Endothelial cell (in vitro differentiated cells): ENCODE data around the gene CHD6. TPM values are rescaled to one million over a fixed set of nuclear protein-coding genes. Genes with fewer than 3 reads are reported as not detected.

Experiments used
- DNase-seq: peaks from one replicate; pipeline ENCODE4 v3.0.0; 2021; ENCODE audit warnings: low spot score
- H3K27ac Mint-ChIP-seq: one replicate; pipeline ENCODE4 v1.8.0; 2021; ENCODE audit warnings: mixed read lengths, inconsistent platforms; ENCODE audit not compliant: unreplicated experiment
- H3K27me3 Mint-ChIP-seq: one replicate; pipeline ENCODE4 v1.8.0; 2021; ENCODE audit warnings: mild to moderate bottlenecking, moderate library complexity, mixed read lengths, inconsistent platforms; ENCODE audit not compliant: unreplicated experiment
- H3K36me3 Mint-ChIP-seq: one replicate; pipeline ENCODE4 v1.8.0; 2021; ENCODE audit warnings: mild to moderate bottlenecking, low read depth, mixed read lengths, inconsistent platforms; ENCODE audit not compliant: unreplicated experiment
- H3K4me1 Mint-ChIP-seq: one replicate; pipeline ENCODE4 v1.8.0; 2021; ENCODE audit warnings: mild to moderate bottlenecking, mixed read lengths, inconsistent platforms; ENCODE audit not compliant: unreplicated experiment
- H3K4me3 Mint-ChIP-seq: one replicate; pipeline ENCODE4 v1.8.0; 2021; ENCODE audit warnings: mild to moderate bottlenecking, mixed read lengths, inconsistent platforms; ENCODE audit not compliant: unreplicated experiment
- H3K9me3 Mint-ChIP-seq: one replicate; pipeline ENCODE4 v1.8.0; 2021; ENCODE audit warnings: mixed read lengths, inconsistent platforms; ENCODE audit not compliant: unreplicated experiment
- total RNA-seq: library from RNA; stranded (reverse); fragmentation: NEBNext Ultra II Directional; extraction: Animal tissue kit (Norgen Biotek cat#: 25700); gene quantifications from one replicate; pipeline ENCODE4 v1.2.1, GENCODE V29; 2021; ENCODE audit not compliant: unreplicated experiment
- TF ChIP-seq, protein P1 (sequence below): fragments of 200-600 bp; sonication (generic); IDR thresholded peaks from one replicate; pipeline ENCODE4 v1.5.0; 2021; ENCODE audit warnings: antibody characterized with exemption; ENCODE audit not compliant: unreplicated experiment

The CHD6 gene
- total RNA-seq, 1 donor from 2014 or later = 71.8 TPM

DNA sequence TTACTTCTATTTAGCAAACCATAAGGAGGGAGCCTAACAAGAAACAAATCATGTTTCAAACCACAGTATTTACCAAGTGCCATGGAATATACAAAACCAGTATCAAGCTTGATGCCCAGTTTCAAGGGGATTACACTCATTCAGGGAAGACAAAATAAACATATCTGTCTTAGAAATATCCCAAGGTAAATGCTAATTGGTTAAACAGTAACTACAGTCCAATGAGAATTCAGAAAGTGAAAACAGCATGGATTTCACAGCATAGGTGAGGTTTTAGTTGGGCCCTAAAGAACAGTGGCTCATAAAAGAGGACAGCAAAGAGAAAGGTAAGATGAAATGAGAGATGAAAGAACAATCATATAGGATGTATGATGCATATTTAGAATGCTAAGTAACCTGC, 110.3 kb downstream of the CHD6 start:
- Mint-ChIP-seq H3K36me3 (peaks cover 16% of the 10 kb centered on the region), H3K27me3 (peaks cover 7% of the 10 kb centered on the region), H3K4me3 (peak overlapping the region; percentile 57), H3K9me3 (no peaks in the 10 kb centered on the region), H3K27ac (peak overlapping the region; percentile 95), H3K4me1 (peaks cover 57% of the 10 kb centered on the region)
- DNase-seq = no peak
- TF ChIP-seq, protein P1, sequence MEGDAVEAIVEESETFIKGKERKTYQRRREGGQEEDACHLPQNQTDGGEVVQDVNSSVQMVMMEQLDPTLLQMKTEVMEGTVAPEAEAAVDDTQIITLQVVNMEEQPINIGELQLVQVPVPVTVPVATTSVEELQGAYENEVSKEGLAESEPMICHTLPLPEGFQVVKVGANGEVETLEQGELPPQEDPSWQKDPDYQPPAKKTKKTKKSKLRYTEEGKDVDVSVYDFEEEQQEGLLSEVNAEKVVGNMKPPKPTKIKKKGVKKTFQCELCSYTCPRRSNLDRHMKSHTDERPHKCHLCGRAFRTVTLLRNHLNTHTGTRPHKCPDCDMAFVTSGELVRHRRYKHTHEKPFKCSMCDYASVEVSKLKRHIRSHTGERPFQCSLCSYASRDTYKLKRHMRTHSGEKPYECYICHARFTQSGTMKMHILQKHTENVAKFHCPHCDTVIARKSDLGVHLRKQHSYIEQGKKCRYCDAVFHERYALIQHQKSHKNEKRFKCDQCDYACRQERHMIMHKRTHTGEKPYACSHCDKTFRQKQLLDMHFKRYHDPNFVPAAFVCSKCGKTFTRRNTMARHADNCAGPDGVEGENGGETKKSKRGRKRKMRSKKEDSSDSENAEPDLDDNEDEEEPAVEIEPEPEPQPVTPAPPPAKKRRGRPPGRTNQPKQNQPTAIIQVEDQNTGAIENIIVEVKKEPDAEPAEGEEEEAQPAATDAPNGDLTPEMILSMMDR = no peak

DNA sequence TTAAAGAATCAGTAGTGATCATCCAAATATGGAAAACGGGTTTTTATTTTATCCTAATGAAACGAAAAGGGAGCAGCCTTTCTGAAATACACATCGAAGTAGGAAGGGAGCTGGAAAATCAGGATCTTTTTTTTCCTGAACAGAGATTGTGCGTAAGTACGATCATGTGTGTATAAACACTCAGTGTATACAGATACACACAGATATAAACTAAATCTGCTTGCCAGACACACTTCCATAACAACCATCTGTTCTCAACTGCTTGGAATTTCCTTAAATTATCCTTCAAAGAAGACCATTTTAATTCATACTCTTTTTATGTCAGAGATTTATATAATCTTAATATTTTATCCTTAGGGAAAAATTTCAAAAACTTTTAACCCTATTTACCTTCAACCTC, 110.7 kb downstream of the CHD6 start:
- TF ChIP-seq, protein P1 = no peak
- H3K36me3 Mint-ChIP-seq = peaks cover 16% of the 10 kb centered on the region

DNA sequence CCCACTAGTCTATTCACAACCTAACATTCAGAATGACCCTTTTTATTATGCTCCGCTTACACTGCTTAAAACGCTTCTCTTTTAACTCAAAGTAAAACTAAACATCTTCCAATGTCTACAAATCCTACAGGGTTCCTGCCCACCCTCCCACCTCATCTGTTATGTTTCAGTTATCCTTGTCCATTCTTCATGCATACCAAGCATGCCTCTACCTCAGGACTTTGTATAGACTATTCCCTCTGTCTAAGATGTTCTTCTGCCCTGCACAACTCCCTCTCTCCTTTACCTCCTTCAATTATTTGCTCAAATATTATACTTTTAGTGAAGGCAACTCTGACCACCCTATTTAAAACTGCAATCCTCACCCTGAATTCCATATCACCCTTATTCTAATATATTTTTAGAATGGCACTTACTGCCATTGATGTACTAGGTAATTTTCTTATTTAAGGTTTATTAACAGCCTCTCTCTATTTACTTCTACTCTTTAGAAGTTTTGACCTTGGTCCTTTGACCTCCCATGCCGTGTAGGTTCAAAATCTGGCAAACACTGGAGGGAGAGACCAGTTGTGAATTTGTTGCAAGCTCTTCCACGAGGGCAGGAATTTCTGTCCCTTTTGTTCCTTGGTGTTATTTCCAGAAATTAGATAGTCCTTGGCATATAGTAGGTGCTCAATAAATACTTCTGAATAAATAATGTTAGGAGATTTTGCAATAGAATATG, 111.8 kb downstream of the CHD6 start:
- Mint-ChIP-seq H3K27me3 (peaks cover 3% of the 10 kb centered on the region), H3K27ac (peak overlapping the region; percentile 34), H3K36me3 (peaks cover 12% of the 10 kb centered on the region), H3K4me1 (peaks cover 44% of the 10 kb centered on the region), H3K4me3 (peak overlapping the region; percentile 7), H3K9me3 (no peaks in the 10 kb centered on the region)
- TF ChIP-seq, protein P1 = no peak
- no peak for DNase-seq

More for the DNA sequence above, 110.7 kb downstream of the CHD6 start:
- Mint-ChIP-seq H3K4me3 (no peak overlapping the region), H3K27ac (peak overlapping the region; percentile 95), H3K9me3 (no peaks in the 10 kb centered on the region), H3K27me3 (peaks cover 7% of the 10 kb centered on the region), H3K4me1 (peaks cover 53% of the 10 kb centered on the region)
- no peak for DNase-seq

DNA sequence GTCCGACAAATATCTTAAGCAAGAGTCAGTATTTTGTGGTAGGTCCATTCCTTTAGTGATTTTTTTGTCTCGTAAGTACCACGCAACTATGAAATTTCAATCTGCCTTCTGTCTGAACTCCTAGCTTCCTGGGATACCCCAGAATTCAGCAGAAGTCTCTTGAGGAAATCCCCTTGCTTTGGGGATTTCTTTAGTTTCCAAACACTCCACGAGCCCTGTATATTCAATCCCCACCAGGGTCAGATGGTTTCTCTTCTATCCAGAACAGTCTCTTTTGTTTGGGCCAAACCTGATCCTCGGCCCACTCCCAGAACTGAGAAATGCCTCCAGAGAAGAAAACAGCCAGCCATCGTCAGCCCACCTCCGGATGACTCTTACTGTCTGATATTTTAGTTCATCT, 113.0 kb downstream of the CHD6 start:
- no peak overlapping the region for H3K4me3 Mint-ChIP-seq
- no peak for DNase-seq
- H3K36me3 Mint-ChIP-seq = peaks cover 12% of the 10 kb centered on the region

DNA sequence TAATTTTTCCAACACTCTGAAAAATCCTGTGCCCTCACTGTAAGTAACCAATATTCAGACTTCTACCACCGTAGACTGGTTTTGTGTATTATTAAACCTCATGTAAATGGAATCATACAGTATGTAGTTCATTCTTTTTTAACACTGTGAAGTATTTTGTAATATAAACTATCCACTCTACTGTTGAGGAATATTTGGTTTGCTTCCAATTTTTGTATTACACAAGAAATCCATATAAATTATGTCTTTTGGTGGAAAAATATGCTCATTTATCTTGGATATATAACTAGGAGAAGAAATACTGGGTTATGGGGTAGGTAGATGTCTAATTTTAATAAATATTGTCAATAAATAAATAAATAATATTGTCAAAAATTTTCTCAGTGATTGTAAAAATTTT, 116.8 kb downstream of the CHD6 start:
- Mint-ChIP-seq H3K4me1 (peaks cover 26% of the 10 kb centered on the region), H3K27me3 (no peaks in the 10 kb centered on the region), H3K36me3 (peaks cover 35% of the 10 kb centered on the region), H3K9me3 (no peaks in the 10 kb centered on the region), H3K27ac (peak overlapping the region; percentile 41), H3K4me3 (no peak overlapping the region)
- TF ChIP-seq, protein P1 = no peak
- no peak for DNase-seq

More for the DNA sequence above, 113.0 kb downstream of the CHD6 start:
- Mint-ChIP-seq H3K27ac (no peak overlapping the region), H3K9me3 (no peaks in the 10 kb centered on the region), H3K4me1 (peaks cover 45% of the 10 kb centered on the region), H3K27me3 (peaks cover 3% of the 10 kb centered on the region)
- TF ChIP-seq, protein P1 = no peak
